ENCODE data around the gene SLC34A3. TPM values are rescaled to one million over a fixed set of nuclear protein-coding genes. Genes with fewer than 3 reads are reported as not detected.

The SLC34A3 gene
- total RNA-seq, 1 experiment from 2014 or later, result 0.13 TPM

GRCh38 chr9:137273095-137273490 is 42.4 kb downstream of the SLC34A3 start (continued):
- TF ChIP-seq ZSCAN18 (CRISPR knock-in tag; IDR thresholded peaks at IDR 0.05), result no peak
- no peak for TF ChIP-seq ZBTB21 (CRISPR knock-in tag; IDR thresholded peaks at IDR 0.05; ENCODE audit: borderline replicate concordance)
- TF ChIP-seq TEAD1 (CRISPR knock-in tag; IDR thresholded peaks at IDR 0.05), result no peak

GRCh38 chr9:137273611-137274320 is 43.1 kb downstream of the SLC34A3 start:
- DNase-seq (ENCODE audit: low spot score), result no peak
- no peaks in the 10 kb centered on the region for H3K9me3 Mint-ChIP-seq
- peaks cover 25% of the 10 kb centered on the region for H3K4me1 Mint-ChIP-seq
- no peak overlapping the region for H3K4me3 Mint-ChIP-seq
- H3K27ac Mint-ChIP-seq, result peak overlapping the region; percentile 49; the same call in 1 of the 2 replicates
- ATAC-seq, result no peak
- H3K27me3 Mint-ChIP-seq (ENCODE audit: low read depth), result no peaks in the 10 kb centered on the region
- peaks cover 13% of the 10 kb centered on the region for H3K36me3 Mint-ChIP-seq
- ChIA-PET POLR2A (no interaction called here), CTCF (interaction anchor here (0.5 to 4.4 kb wide), 6 partner anchors 12 to 136 kb away, joined by 3 to 28 read pairs (median 4); no protein-coding TSS in a partner anchor)
- TF ChIP-seq CTCF (IDR thresholded peaks at IDR 0.05), result no peak
- no peak for TF ChIP-seq ETV6 (CRISPR knock-in tag; IDR thresholded peaks at IDR 0.05)
- TF ChIP-seq ATF6 (CRISPR knock-in tag; IDR thresholded peaks at IDR 0.05), result no peak
- TF ChIP-seq PRDM15 (CRISPR knock-in tag; IDR thresholded peaks at IDR 0.05), result no peak
- no peak for TF ChIP-seq GTF2I (CRISPR knock-in tag; conservative IDR thresholded peaks at IDR 0.05)
- TF ChIP-seq E2F4 (CRISPR knock-in tag; IDR thresholded peaks at IDR 0.05; ENCODE audit: borderline replicate concordance, low read depth), result no peak
- no peak for TF ChIP-seq PREB (CRISPR knock-in tag; IDR thresholded peaks at IDR 0.05; ENCODE audit: borderline replicate concordance)
- no peak for TF ChIP-seq CREM (CRISPR knock-in tag; IDR thresholded peaks at IDR 0.05)
- no peak for TF ChIP-seq NR2C2 (CRISPR knock-in tag; IDR thresholded peaks at IDR 0.05)
- no peak for TF ChIP-seq USF1 (CRISPR knock-in tag; IDR thresholded peaks at IDR 0.05)

All from WTC11 (cell line).